GM18498 (cell line): Measurements from ENCODE around the gene DDI2.

ENCODE experiments used
- ATAC-seq: cut with Tn5 transposase; IDR thresholded peaks from one replicate; pipeline ENCODE4 v1.9.1; 2021; ENCODE audit warnings: mild to moderate bottlenecking, moderate library complexity; ENCODE audit not compliant: unreplicated experiment

The DDI2 gene

GRCh38 chr1:15605398-15606383, 11.6 kb upstream of the DDI2 start:
- ATAC-seq = no peak

- no peak for ATAC-seq
Observed at GRCh38 chr1:15609631-15610030, 7.6 kb upstream of the DDI2 start.

- ATAC-seq = no peak
Observed at GRCh38 chr1:15610167-15610566, 7.1 kb upstream of the DDI2 start.

- peak; percentile 25 for ATAC-seq
Observed at GRCh38 chr1:15616373-15617172, 685 bp upstream of the DDI2 start.

- peak; percentile 36 for ATAC-seq
Observed at GRCh38 chr1:15618077-15618654, 908 bp downstream of the DDI2 start.

- ATAC-seq = no peak
Observed at GRCh38 chr1:15618655-15619525, 1.6 kb downstream of the DDI2 start.

GRCh38 chr1:15620155-15620545, 2.9 kb downstream of the DDI2 start:
- ATAC-seq = no peak

GRCh38 chr1:15620902-15621682, 3.8 kb downstream of the DDI2 start:
- ATAC-seq = no peak

- no peak for ATAC-seq
Observed at GRCh38 chr1:15621975-15622374, 4.7 kb downstream of the DDI2 start.

- ATAC-seq = no peak
Observed at GRCh38 chr1:15622712-15623373, 5.6 kb downstream of the DDI2 start.

GRCh38 chr1:15623435-15623834, 6.2 kb downstream of the DDI2 start:
- ATAC-seq = no peak

- no peak for ATAC-seq
Observed at GRCh38 chr1:15624133-15624714, 7.0 kb downstream of the DDI2 start.

GRCh38 chr1:15625056-15625917, 8.0 kb downstream of the DDI2 start:
- ATAC-seq = no peak

- no peak for ATAC-seq
Observed at GRCh38 chr1:15626269-15626950, 9.2 kb downstream of the DDI2 start.

- ATAC-seq = peak; percentile 87
Observed at GRCh38 chr1:15627343-15627988, 10.2 kb downstream of the DDI2 start.

- ATAC-seq = peak; percentile 31
Observed at GRCh38 chr1:15628003-15628402, 10.7 kb downstream of the DDI2 start.
